ENCODE results near the gene ZNF580. TPM values are rescaled to one million over a fixed set of nuclear protein-coding genes. Genes with fewer than 3 reads are reported as not detected.
A peak's percentile ranks its signal among the peaks of the same experiment; 100 is the strongest.

Gene ZNF580
- polyA plus RNA-seq, 3 donors = 9.7 to 46.5 (median 10.7) TPM

- Mint-ChIP-seq H3K4me1 (peaks cover 58% of the 10 kb centered on the region), H3K27me3 (ENCODE audit: low read depth in 3 of 3) (peaks cover 4 to 24% (median 23%) of the 10 kb centered on the region in 3 donors), H3K27ac (peak within 1 kb of the TSS; percentile 80 to 92 (median 87)), H3K4me3 (peak within 1 kb of the TSS; percentile 87 to 97), H3K9me3 (peaks cover 0 to 7% (median 3%) of the 10 kb centered on the region in 7 donors), H3K36me3 (peaks cover 13 to 28% of the 10 kb centered on the region in 2 donors)
- Histone ChIP-seq H3K4me2 (replicated peaks; ENCODE audit: extremely low read depth, low read length, poor library complexity, severe bottlenecking) (peak within 1 kb of the TSS; percentile 96), H3K27me3 (ENCODE audit: control insufficient read depth in 2 of 2, insufficient read depth in 2 of 2, low read length in 2 of 2) (peaks cover 0 to 5% of the 10 kb centered on the region in 2 donors), H3K9me3 (replicated peaks in 1 of 2; ENCODE audit: control insufficient read depth in 1 of 2, insufficient read depth in 1 of 2, low read length in 2 of 2) (peaks cover 0 to 3% of the 10 kb centered on the region in 2 donors), H2AFZ (ENCODE audit: insufficient read depth, low read depth, low read length, poor library complexity, severe bottlenecking) (peak within 1 kb of the TSS; percentile 74), H3K4me1 (ENCODE audit: control insufficient read depth in 1 of 2, insufficient read depth in 2 of 2, low read length in 2 of 2) (peaks cover 55 to 70% of the 10 kb centered on the region in 2 donors), H4K20me1 (ENCODE audit: insufficient read depth, low read length) (peaks cover 16% of the 10 kb centered on the region), H3K27ac (ENCODE audit: low read depth in 1 of 2, low read length in 2 of 2) (peak within 1 kb of the TSS; percentile 28 to 91), H3K36me3 (replicated peaks in 1 of 2; ENCODE audit: control insufficient read depth in 1 of 2, insufficient read depth in 2 of 2, low read length in 2 of 2) (peaks cover 11 to 13% of the 10 kb centered on the region in 2 donors), H3K9ac (ENCODE audit: insufficient read depth, low read length, poor library complexity, severe bottlenecking) (peak within 1 kb of the TSS; percentile 74), H3K4me3 (replicated peaks in 1 of 3; ENCODE audit: low read depth in 2 of 3, low read length in 3 of 3) (peak within 1 kb of the TSS; percentile 46 to 83 (median 67)), H3K79me2 (ENCODE audit: insufficient read depth, low read length) (peaks cover 36% of the 10 kb centered on the region)
- TF ChIP-seq CTCF (IDR thresholded peaks at IDR 0.05) = no peak
- peak; percentile 69 to 90 (median 77) for DNase-seq
- intact Hi-C loops (cut with micrococcal nuclease) = loop anchor here in 1 of 2 donors (5.0 kb wide), 1 partner anchor 36 kb away; the partner anchor contains the start of gene ZNF865
- WGBS (ENCODE audit: insufficient coverage) = 1% methylated on average over 26 of the region's 56 CpGs
Measured at GRCh38 chr19:55643003-55643886, 2.4 kb downstream of the ZNF580 start, which contains the start of gene ZNF581. ZNF581 (plus strand) TSS chr19:55643649; CDS start chr19:55644572, 923 bp downstream.

GRCh38 chr19:55643887-55644176 lies 3.0 kb downstream of the ZNF580 start:
- H3K27me3 ChIP-seq (ENCODE audit: control insufficient read depth in 2 of 2, insufficient read depth in 2 of 2, low read length in 2 of 2) = peaks cover 0 to 5% of the 10 kb centered on the region in 2 donors
- peaks cover 0 to 3% of the 10 kb centered on the region in 2 donors for H3K9me3 ChIP-seq (replicated peaks in 1 of 2; ENCODE audit: control insufficient read depth in 1 of 2, insufficient read depth in 1 of 2, low read length in 2 of 2)
- H3K27me3 Mint-ChIP-seq (ENCODE audit: low read depth in 3 of 3) = peaks cover 5 to 28% (median 23%) of the 10 kb centered on the region in 3 donors
- under 1% methylated on average over 15 of the region's 15 CpGs for WGBS (ENCODE audit: insufficient coverage)
- TF ChIP-seq CTCF (IDR thresholded peaks at IDR 0.05) = no peak
- DNase-seq = no peak
- peaks cover 16% of the 10 kb centered on the region for H4K20me1 ChIP-seq (ENCODE audit: insufficient read depth, low read length)
- H3K4me3 Mint-ChIP-seq = peak overlapping the region; percentile 87 to 91
- H3K4me1 Mint-ChIP-seq = peaks cover 60% of the 10 kb centered on the region
- H3K36me3 Mint-ChIP-seq = peaks cover 10 to 24% of the 10 kb centered on the region in 2 donors
- peak overlapping the region; percentile 74 for H2AFZ ChIP-seq (ENCODE audit: insufficient read depth, low read depth, low read length, poor library complexity, severe bottlenecking)
- peaks cover 0 to 7% (median 5%) of the 10 kb centered on the region in 7 donors for H3K9me3 Mint-ChIP-seq
- H3K4me2 ChIP-seq (replicated peaks; ENCODE audit: extremely low read depth, low read length, poor library complexity, severe bottlenecking) = peak overlapping the region; percentile 96
- peaks cover 31% of the 10 kb centered on the region for H3K79me2 ChIP-seq (ENCODE audit: insufficient read depth, low read length)
- peak overlapping the region; percentile 46 to 83 (median 59) for H3K4me3 ChIP-seq (replicated peaks in 1 of 3; ENCODE audit: low read depth in 2 of 3, low read length in 3 of 3)
- H3K36me3 ChIP-seq (replicated peaks in 1 of 2; ENCODE audit: control insufficient read depth in 1 of 2, insufficient read depth in 2 of 2, low read length in 2 of 2) = peaks cover 11 to 13% of the 10 kb centered on the region in 2 donors
- peak overlapping the region; percentile 53 to 91 (median 82) for H3K27ac Mint-ChIP-seq
- intact Hi-C loops (cut with micrococcal nuclease) = loop anchor here in 1 of 2 donors (5.0 kb wide), 1 partner anchor 37 kb away; the partner anchor contains the start of gene ZNF865
- H3K27ac ChIP-seq (ENCODE audit: low read depth in 1 of 2, low read length in 2 of 2) = peak overlapping the region; percentile 28 to 91
- H3K9ac ChIP-seq (ENCODE audit: insufficient read depth, low read length, poor library complexity, severe bottlenecking) = peak overlapping the region; percentile 74
- H3K4me1 ChIP-seq (ENCODE audit: control insufficient read depth in 1 of 2, insufficient read depth in 2 of 2, low read length in 2 of 2) = peaks cover 61 to 76% of the 10 kb centered on the region in 2 donors

All from CD14-positive monocyte (primary cell).